BE2C (cell line): ENCODE measurements around the gene COQ8A.

Experiments
- DNase-seq: peaks from one replicate; pipeline ENCODE4 v3.0.0-alpha.2; 2020
- H3K27me3 ChIP-seq: fragments of 250-450 bp; sonication (Bioruptor Pico); 2 replicates; pipeline ENCODE4 v1.5.1; 2020; ENCODE audit warnings: mild to moderate bottlenecking
- H3K36me3 ChIP-seq: fragments of 250-450 bp; sonication (Bioruptor Pico); 2 replicates; pipeline ENCODE4 v1.5.1; 2020; ENCODE audit warnings: mild to moderate bottlenecking
- H3K4me1 ChIP-seq: fragments of 250-450 bp; sonication (Bioruptor Pico); 2 replicates; pipeline ENCODE4 v1.5.1; 2020
- H3K4me3 ChIP-seq: 2 replicates; pipeline ENCODE4 v1.5.1; 2011; ENCODE audit warnings: low read depth, low read length
- H3K9me3 ChIP-seq: fragments of 250-450 bp; sonication (Bioruptor Pico); 2 replicates; pipeline ENCODE4 v1.5.1; 2020
- TF ChIP-seq, protein P1 (sequence below): IDR thresholded peaks from 2 replicates; pipeline ENCODE4 v1.5.1; 2012; ENCODE audit warnings: mild to moderate bottlenecking, low read depth, low read length

Gene COQ8A

DNA sequence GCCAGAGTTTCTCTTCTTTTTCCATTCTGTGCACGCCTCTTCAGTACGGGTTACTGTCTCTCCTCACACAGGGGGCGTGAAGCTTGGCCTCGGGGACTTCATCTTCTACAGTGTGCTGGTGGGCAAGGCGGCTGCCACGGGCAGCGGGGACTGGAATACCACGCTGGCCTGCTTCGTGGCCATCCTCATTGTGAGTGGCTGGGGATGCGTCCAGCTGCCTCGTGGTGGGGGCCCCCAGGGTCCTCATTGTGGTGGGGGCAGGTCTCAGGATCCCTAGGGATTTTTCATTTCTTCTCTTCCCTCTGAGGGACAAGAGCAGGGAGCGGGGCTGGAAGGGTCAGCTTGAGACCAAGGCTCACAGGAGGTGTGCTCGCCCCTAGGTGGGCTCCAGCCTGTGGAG lies 46.2 kb upstream of the COQ8A start:
- no peaks in the 10 kb centered on the region for H3K27me3 ChIP-seq
- no peaks in the 10 kb centered on the region for H3K36me3 ChIP-seq
- TF ChIP-seq, protein P1, sequence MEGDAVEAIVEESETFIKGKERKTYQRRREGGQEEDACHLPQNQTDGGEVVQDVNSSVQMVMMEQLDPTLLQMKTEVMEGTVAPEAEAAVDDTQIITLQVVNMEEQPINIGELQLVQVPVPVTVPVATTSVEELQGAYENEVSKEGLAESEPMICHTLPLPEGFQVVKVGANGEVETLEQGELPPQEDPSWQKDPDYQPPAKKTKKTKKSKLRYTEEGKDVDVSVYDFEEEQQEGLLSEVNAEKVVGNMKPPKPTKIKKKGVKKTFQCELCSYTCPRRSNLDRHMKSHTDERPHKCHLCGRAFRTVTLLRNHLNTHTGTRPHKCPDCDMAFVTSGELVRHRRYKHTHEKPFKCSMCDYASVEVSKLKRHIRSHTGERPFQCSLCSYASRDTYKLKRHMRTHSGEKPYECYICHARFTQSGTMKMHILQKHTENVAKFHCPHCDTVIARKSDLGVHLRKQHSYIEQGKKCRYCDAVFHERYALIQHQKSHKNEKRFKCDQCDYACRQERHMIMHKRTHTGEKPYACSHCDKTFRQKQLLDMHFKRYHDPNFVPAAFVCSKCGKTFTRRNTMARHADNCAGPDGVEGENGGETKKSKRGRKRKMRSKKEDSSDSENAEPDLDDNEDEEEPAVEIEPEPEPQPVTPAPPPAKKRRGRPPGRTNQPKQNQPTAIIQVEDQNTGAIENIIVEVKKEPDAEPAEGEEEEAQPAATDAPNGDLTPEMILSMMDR: no peak
- no peak overlapping the region for H3K4me3 ChIP-seq
- no peaks in the 10 kb centered on the region for H3K4me1 ChIP-seq
- no peak for DNase-seq
- no peaks in the 10 kb centered on the region for H3K9me3 ChIP-seq

GRCh38 chr1:226894826-226895225 lies 45.3 kb upstream of the COQ8A start:
- no peaks in the 10 kb centered on the region for H3K36me3 ChIP-seq
- no peaks in the 10 kb centered on the region for H3K9me3 ChIP-seq
- DNase-seq: no peak
- H3K27me3 ChIP-seq: no peaks in the 10 kb centered on the region
- H3K4me1 ChIP-seq: no peaks in the 10 kb centered on the region
- no peak overlapping the region for H3K4me3 ChIP-seq
- TF ChIP-seq, protein P1: no peak

DNA sequence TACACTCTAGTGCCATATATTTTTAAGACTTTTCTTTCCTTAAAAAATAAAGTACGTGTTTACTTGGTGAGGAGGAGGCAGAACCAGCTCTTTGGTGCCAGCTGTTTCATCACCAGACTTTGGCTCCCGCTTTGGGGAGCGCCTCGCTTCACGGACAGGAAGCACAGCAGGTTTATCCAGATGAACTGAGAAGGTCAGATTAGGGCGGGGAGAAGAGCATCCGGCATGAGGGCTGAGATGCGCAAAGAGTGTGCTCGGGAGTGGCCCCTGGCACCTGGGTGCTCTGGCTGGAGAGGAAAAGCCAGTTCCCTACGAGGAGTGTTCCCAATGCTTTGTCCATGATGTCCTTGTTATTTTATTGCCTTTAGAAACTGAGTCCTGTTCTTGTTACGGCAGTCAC lies 44.5 kb upstream of the COQ8A start:
- no peak for DNase-seq
- Histone ChIP-seq H3K4me1 (no peaks in the 10 kb centered on the region), H3K36me3 (no peaks in the 10 kb centered on the region)

DNA sequence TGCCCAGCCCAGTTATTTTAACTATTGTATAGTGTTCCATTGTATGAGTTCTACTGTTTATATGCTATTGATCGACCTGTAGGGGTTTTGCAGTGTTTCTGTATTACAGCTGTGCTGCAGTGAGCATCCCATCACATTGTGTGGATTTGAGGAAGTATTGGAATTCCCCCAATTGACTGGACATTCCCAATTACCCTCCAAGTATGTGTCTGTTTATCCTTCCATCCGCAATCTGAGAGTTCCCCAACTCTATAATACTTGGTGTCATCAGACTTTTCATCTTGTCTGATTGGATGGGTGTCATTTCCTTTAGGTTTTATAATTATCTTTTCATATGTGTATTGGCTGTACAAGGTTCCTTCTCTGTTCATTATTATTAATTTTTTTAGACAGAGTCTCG lies 41.8 kb upstream of the COQ8A start:
- TF ChIP-seq, protein P1: no peak
- H3K4me1 ChIP-seq: no peaks in the 10 kb centered on the region
- H3K27me3 ChIP-seq: no peaks in the 10 kb centered on the region
- H3K4me3 ChIP-seq: no peak overlapping the region
- H3K9me3 ChIP-seq: no peaks in the 10 kb centered on the region
- no peaks in the 10 kb centered on the region for H3K36me3 ChIP-seq
- no peak for DNase-seq

More for the DNA sequence above, 44.5 kb upstream of the COQ8A start:
- Histone ChIP-seq H3K9me3 (no peaks in the 10 kb centered on the region), H3K27me3 (no peaks in the 10 kb centered on the region), H3K4me3 (no peak overlapping the region)
- TF ChIP-seq, protein P1: no peak

DNA sequence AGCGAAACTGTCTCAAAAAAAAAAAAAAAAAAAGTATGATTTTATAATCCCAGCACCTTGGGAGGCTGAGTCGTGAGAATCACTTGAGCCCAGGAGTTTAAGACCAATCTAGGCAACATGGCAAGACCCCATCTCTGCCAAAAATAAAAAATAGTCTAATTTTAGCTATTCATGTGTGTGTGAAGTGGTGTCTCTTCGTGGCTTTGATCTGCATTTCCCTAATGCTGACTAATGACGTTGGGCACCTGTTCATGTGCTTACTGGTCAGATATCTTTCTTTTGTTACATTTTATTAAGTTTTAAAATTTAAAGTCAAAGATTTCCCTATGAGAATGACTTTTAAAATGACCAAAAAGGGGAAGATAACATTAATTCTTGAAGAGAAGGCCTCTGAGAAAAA lies 38.7 kb upstream of the COQ8A start:
- H3K4me3 ChIP-seq: no peak overlapping the region
- no peaks in the 10 kb centered on the region for H3K9me3 ChIP-seq
- no peak for DNase-seq
- H3K4me1 ChIP-seq: no peaks in the 10 kb centered on the region
- no peaks in the 10 kb centered on the region for H3K27me3 ChIP-seq
- no peaks in the 10 kb centered on the region for H3K36me3 ChIP-seq
- TF ChIP-seq, protein P1: no peak

DNA sequence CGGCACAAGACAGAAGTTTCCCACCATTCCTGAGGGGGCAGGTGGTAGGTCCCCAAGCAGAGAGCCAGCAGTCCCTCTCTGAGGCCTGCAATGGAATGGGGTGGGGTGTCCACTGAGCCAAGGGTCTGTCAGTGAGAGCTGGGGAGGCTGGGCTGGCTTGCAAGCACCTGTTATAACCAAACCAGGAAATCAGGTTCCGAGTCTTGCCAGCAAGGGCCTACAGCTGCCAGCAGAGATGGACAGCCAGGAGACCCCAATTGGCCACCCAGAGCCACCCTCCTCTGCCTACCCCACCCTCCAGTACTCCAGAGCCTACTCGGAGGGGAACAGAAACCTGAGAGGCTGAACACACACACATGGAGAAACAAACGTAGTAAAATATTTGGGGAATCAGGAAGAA lies 37.5 kb upstream of the COQ8A start:
- H3K36me3 ChIP-seq: no peaks in the 10 kb centered on the region
- H3K4me1 ChIP-seq: no peaks in the 10 kb centered on the region
- no peaks in the 10 kb centered on the region for H3K27me3 ChIP-seq
- H3K9me3 ChIP-seq: no peaks in the 10 kb centered on the region
- TF ChIP-seq, protein P1: no peak
- DNase-seq: no peak
- no peak overlapping the region for H3K4me3 ChIP-seq
